ENCODE measurements around the gene KBTBD13. TPM values are rescaled to one million over a fixed set of nuclear protein-coding genes. Genes with fewer than 3 reads are reported as not detected.

Gene KBTBD13
- total RNA-seq, 1 donor from 2014 or later = not detected

- peak overlapping the region; percentile 92 for H3K27ac Mint-ChIP-seq
- Histone ChIP-seq H3K4me3 (no peak overlapping the region), H3F3A (ENCODE audit: low read depth) (peaks cover 11% of the 10 kb centered on the region), H3K27ac (no peak overlapping the region), H4K20me1 (ENCODE audit: low read depth) (peaks cover 6% of the 10 kb centered on the region), H3K4me1 (no peaks in the 10 kb centered on the region), H2AFZ (replicated peaks) (no peak overlapping the region), H3K79me2 (ENCODE audit: low read depth) (peaks cover 14% of the 10 kb centered on the region), H3K27me3 (peaks cover 19% of the 10 kb centered on the region), H3K4me2 (peak overlapping the region; percentile 28), H3K36me3 (no peaks in the 10 kb centered on the region), H3K9me3 (ENCODE audit: low read depth) (no peaks in the 10 kb centered on the region), H3K9ac (no peak overlapping the region)
- no peak for TF ChIP-seq EZH2 (IDR thresholded peaks at IDR 0.05)
- peak; percentile 83 for TF ChIP-seq CTCF (IDR thresholded peaks at IDR 0.05)
- no peak for TF ChIP-seq EZH2phosphoT487 (IDR thresholded peaks at IDR 0.05)
- H3K36me3 Mint-ChIP-seq = no peaks in the 10 kb centered on the region
- peaks cover 12% of the 10 kb centered on the region for H3K27me3 Mint-ChIP-seq (ENCODE audit: insufficient read depth, low read depth)
- no peaks in the 10 kb centered on the region for H3K9me3 Mint-ChIP-seq
- DNase-seq (ENCODE audit: low spot score) = peak; percentile 92
- peaks cover 18% of the 10 kb centered on the region for H3K4me1 Mint-ChIP-seq
- no peak overlapping the region for H3K4me3 Mint-ChIP-seq
Observed at GRCh38 chr15:65032801-65033537, 43.6 kb upstream of the KBTBD13 start.

GRCh38 chr15:65033659-65034269, 42.8 kb upstream of the KBTBD13 start:
- peaks cover 6% of the 10 kb centered on the region for H3K79me2 ChIP-seq (ENCODE audit: low read depth)
- no peaks in the 10 kb centered on the region for H3K36me3 Mint-ChIP-seq
- H3K9ac ChIP-seq = no peak overlapping the region
- TF ChIP-seq EZH2 (IDR thresholded peaks at IDR 0.05) (no peak), EZH2phosphoT487 (IDR thresholded peaks at IDR 0.05) (no peak), CTCF (IDR thresholded peaks at IDR 0.05) (peak; percentile 51)
- no peaks in the 10 kb centered on the region for H4K20me1 ChIP-seq (ENCODE audit: low read depth)
- no peak overlapping the region for H3K4me3 Mint-ChIP-seq
- peak; percentile 56 for DNase-seq (ENCODE audit: low spot score)
- H3K27me3 ChIP-seq = peaks cover 19% of the 10 kb centered on the region
- H3K36me3 ChIP-seq = no peaks in the 10 kb centered on the region
- H3K27me3 Mint-ChIP-seq (ENCODE audit: insufficient read depth, low read depth) = peaks cover 12% of the 10 kb centered on the region
- H2AFZ ChIP-seq (replicated peaks) = no peak overlapping the region
- H3K9me3 Mint-ChIP-seq = no peaks in the 10 kb centered on the region
- peaks cover 12% of the 10 kb centered on the region for H3K4me1 Mint-ChIP-seq
- H3K4me2 ChIP-seq = no peak overlapping the region
- H3K4me3 ChIP-seq = no peak overlapping the region
- H3K27ac Mint-ChIP-seq = no peak overlapping the region
- H3K27ac ChIP-seq = no peak overlapping the region
- H3K9me3 ChIP-seq (ENCODE audit: low read depth) = no peaks in the 10 kb centered on the region
- H3K4me1 ChIP-seq = no peaks in the 10 kb centered on the region
- peaks cover 11% of the 10 kb centered on the region for H3F3A ChIP-seq (ENCODE audit: low read depth)

- no peak overlapping the region for H3K4me3 ChIP-seq
- no peak for DNase-seq (ENCODE audit: low spot score)
- H3K4me2 ChIP-seq = no peak overlapping the region
- H4K20me1 ChIP-seq (ENCODE audit: low read depth) = no peaks in the 10 kb centered on the region
- TF ChIP-seq EZH2 (IDR thresholded peaks at IDR 0.05) = no peak
- no peak for TF ChIP-seq EZH2phosphoT487 (IDR thresholded peaks at IDR 0.05)
- no peak for TF ChIP-seq CTCF (IDR thresholded peaks at IDR 0.05)
- H3K4me1 ChIP-seq = no peaks in the 10 kb centered on the region
- H3K36me3 Mint-ChIP-seq = no peaks in the 10 kb centered on the region
- H3K27me3 Mint-ChIP-seq (ENCODE audit: insufficient read depth, low read depth) = peaks cover 12% of the 10 kb centered on the region
- no peak overlapping the region for H3K9ac ChIP-seq
- no peaks in the 10 kb centered on the region for H3K79me2 ChIP-seq (ENCODE audit: low read depth)
- H3K27ac Mint-ChIP-seq = no peak overlapping the region
- H3K27me3 ChIP-seq = peaks cover 19% of the 10 kb centered on the region
- no peaks in the 10 kb centered on the region for H3K9me3 ChIP-seq (ENCODE audit: low read depth)
- H3F3A ChIP-seq (ENCODE audit: low read depth) = peaks cover 11% of the 10 kb centered on the region
- H3K9me3 Mint-ChIP-seq = no peaks in the 10 kb centered on the region
- H3K4me3 Mint-ChIP-seq = no peak overlapping the region
- H2AFZ ChIP-seq (replicated peaks) = no peak overlapping the region
- peaks cover 13% of the 10 kb centered on the region for H3K4me1 Mint-ChIP-seq
- H3K27ac ChIP-seq = no peak overlapping the region
- no peaks in the 10 kb centered on the region for H3K36me3 ChIP-seq
Observed at GRCh38 chr15:65034719-65035118, 41.8 kb upstream of the KBTBD13 start.

All from neural progenitor cell (in vitro differentiated cells).